ENCODE results near the gene TBC1D19.

The TBC1D19 gene

GRCh38 chr4:26566133-26566532, 17.8 kb upstream of the TBC1D19 start:
- no peak overlapping the region for H3K4me3 ChIP-seq (ENCODE audit: low read depth, low read length)
- no peak for DNase-seq (ENCODE audit: low read depth, low spot score)
- TF ChIP-seq CTCF (IDR thresholded peaks at IDR 0.05; ENCODE audit: low read depth, low read length), result no peak
- in situ Hi-C loops (cut with HindIII; ENCODE audit: low sequenced_read_pairs), result no loop called here

DNA sequence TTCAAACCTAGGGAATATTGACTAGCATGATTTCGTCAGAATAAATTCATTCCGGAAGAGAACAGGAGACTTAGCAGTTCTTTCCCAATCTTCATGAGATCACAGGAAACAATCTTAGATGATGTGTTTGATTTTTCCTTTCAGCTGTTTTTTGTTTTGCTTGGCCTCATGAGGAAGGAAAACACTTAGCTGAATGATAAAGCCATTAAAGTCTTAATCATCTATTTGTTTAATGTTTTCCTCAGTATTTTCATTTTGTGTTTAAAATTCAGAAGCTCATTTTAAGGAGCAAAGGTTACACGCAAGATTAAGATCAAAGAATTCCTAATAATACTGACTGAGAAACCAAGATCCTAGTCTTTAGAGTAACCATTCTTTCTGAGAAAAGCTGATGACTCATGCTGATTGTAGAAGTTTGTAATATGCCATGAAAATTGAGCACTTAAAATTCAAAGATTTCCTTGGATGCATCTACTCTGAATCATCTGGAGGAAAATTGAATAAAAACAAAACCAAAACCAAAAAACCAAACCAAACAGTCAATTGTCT, 15.4 kb upstream of the TBC1D19 start:
- in situ Hi-C loops (cut with HindIII; ENCODE audit: low sequenced_read_pairs), result no loop called here
- DNase-seq (ENCODE audit: low read depth, low spot score), result peak; percentile 98
- no peak overlapping the region for H3K4me3 ChIP-seq (ENCODE audit: low read depth, low read length)
- no peak for TF ChIP-seq CTCF (IDR thresholded peaks at IDR 0.05; ENCODE audit: low read depth, low read length)

DNA sequence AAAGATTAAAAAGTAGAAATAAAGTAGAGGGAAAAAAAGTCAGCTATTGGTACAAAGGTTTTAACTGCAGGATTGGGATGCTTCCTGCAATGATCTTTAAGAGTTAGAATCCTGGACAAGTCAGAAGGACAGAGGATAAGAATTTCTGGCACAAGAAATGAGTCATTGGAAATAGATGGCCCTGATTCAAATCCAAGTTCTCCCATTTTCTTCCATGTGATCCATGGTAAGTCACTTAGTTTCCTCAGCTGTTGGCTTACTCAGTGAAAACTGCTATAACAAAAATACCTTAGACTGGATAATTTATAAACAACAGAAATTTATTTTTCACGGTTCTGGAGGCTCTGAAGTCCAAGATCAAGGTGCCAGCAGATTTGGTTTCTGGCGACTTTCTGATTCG, 13.3 kb upstream of the TBC1D19 start:
- H3K4me3 ChIP-seq (ENCODE audit: low read depth, low read length), result no peak overlapping the region
- DNase-seq (ENCODE audit: low read depth, low spot score), result no peak
- in situ Hi-C loops (cut with HindIII; ENCODE audit: low sequenced_read_pairs), result no loop called here
- TF ChIP-seq CTCF (IDR thresholded peaks at IDR 0.05; ENCODE audit: low read depth, low read length), result no peak

GRCh38 chr4:26573389-26573794, 10.5 kb upstream of the TBC1D19 start:
- DNase-seq (ENCODE audit: low read depth, low spot score), result peak; percentile 79
- in situ Hi-C loops (cut with HindIII; ENCODE audit: low sequenced_read_pairs), result no loop called here
- no peak overlapping the region for H3K4me3 ChIP-seq (ENCODE audit: low read depth, low read length)
- TF ChIP-seq CTCF (IDR thresholded peaks at IDR 0.05; ENCODE audit: low read depth, low read length), result no peak

GRCh38 chr4:26574563-26574962, 9.3 kb upstream of the TBC1D19 start:
- in situ Hi-C loops (cut with HindIII; ENCODE audit: low sequenced_read_pairs), result no loop called here
- no peak for TF ChIP-seq CTCF (IDR thresholded peaks at IDR 0.05; ENCODE audit: low read depth, low read length)
- no peak overlapping the region for H3K4me3 ChIP-seq (ENCODE audit: low read depth, low read length)
- DNase-seq (ENCODE audit: low read depth, low spot score), result no peak

GRCh38 chr4:26576231-26576739, 7.6 kb upstream of the TBC1D19 start:
- in situ Hi-C loops (cut with HindIII; ENCODE audit: low sequenced_read_pairs), result no loop called here
- no peak for TF ChIP-seq CTCF (IDR thresholded peaks at IDR 0.05; ENCODE audit: low read depth, low read length)
- DNase-seq (ENCODE audit: low read depth, low spot score), result peak; percentile 63
- no peak overlapping the region for H3K4me3 ChIP-seq (ENCODE audit: low read depth, low read length)

All from astrocyte of the spinal cord (primary cell).